ENCODE data around the gene CAPN5.

Gene CAPN5

DNA sequence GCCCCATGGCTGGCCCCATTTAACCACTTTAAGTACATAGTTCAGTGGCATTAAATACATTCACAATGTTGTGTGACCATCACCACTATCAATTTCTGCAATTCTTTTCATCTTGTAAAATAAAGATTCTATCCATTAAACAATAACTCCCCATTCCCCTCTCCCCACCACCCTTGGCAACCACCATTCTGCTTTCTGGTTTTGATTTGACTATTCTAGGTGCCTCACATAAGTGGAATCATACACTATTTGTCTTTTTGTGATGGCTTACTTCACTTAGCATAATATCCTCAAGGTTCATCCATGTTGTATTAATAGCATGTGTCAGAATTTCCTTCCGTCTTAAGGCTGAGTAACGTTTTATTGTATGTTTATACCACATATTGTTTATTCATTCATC lies 68.3 kb downstream of the CAPN5 start:
- DNase-seq (ENCODE audit: low spot score) = no peak

DNA sequence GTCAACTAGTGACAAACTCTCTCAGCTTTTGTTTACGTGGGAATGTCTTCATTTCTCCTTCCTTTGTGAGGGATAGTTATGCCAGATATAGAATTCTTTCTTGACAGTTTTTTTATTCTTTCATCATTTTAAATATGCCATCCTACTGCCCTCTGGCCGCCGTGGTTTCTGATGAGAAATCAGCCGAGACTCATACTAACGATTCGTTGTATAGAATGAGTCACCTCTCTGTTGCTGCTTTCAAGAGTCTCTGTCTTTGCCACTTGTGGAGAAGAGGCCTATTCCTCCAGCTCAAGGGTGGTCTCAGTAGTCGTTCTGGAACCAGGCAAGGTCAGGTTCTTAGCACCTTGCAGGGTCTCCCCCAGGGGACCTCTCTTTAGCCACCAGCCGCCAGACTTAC lies 69.3 kb downstream of the CAPN5 start:
- no peak for DNase-seq (ENCODE audit: low spot score)

DNA sequence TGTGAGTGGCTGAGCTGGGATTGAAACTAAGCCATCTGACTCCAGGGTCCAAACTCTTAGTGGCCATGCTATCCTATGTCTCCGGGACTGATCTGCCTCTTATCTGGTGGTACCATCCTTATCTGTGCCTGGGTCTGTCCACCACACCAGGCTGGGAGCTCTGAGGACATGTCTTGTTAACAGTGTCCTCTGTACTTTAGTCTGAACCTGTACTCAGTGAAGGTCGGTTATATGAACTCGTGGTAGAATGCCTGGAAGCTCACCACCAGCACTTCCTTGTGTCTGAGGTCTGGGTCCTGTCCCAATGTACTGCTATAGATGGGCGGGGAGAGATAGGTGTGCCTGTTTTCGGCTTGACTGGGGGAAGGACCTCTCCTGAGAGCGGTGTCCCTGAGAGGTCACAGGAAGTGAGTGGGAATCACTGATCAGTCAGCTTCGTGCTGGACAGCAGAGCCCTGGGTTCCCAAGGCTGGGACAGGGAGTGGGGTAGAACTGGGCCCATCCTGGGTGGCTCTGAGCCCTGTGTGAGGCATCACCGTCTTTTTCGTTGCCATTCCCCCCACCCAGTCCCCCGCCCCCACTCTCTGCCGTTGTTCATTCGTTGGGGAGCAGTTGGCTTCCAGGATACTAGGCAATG lies 70.1 kb downstream of the CAPN5 start:
- DNase-seq (ENCODE audit: low spot score) = no peak

DNA sequence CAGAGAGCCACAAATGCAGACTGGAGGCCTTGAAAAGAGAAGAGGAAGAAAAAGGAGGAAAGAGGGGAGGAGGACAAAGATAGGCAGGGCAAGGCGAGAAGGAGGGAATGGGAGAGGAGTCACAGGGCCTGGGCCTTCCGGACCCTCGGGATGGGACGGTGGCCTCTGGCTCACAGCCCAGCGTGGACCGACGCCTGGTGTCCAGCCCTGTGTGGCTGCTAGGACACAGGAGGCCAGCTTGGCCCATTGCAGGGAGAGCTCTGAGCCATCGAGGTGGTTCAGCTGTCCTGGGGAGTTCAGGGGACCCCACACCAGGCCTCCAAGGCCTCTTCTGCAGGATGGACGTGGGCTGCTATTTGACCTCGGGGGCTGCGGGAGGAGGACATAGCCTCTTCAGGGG lies 70.7 kb downstream of the CAPN5 start:
- DNase-seq (ENCODE audit: low spot score) = no peak

DNA sequence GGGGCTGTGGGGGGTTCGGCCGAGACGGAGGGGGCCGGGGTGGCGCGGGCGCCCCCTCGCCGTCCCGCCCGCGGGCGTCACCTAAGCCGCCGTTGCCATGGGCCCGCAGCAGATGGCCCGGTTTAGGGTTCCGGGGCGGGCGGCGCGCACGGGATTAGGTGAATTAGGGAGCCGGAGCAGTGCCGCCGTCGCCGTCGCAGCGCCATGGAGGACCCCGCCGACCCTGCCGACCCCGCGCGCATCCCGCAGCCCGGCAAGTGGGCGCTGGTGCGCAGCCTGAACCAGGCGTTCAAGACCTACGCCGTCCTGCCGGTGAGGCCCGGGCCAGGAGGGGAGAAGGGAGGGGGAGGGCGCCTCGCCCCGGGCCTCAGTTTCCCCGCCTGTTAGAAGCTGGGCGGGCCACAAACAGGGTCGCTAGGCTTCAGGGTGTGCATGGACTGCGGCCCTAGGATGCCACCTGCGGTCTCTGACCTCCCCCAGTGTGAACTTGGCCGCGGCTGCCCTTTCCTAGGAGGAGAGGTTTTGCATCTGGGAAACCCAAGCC lies 71.4 kb downstream of the CAPN5 start:
- DNase-seq (ENCODE audit: low spot score) = no peak

DNA sequence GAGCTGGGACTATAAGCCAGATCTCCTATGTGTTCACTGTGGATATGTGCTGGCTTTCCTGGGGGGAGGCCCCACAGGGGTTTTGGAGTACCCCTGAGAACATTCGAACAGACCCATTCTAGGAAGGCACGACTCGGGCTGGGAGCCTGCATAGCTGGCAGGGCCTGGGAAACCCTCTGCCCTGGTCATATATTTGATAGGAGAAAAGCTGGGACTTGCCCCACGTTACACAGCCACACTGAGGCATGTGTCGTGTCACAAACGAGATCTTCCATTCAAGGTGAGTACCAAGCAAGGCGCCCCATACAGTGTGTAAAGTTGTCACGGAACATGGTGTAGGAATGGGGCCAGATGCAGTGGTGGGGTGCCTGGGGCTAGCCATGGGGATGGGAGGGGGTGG lies 72.4 kb downstream of the CAPN5 start:
- DNase-seq (ENCODE audit: low spot score) = no peak

DNA sequence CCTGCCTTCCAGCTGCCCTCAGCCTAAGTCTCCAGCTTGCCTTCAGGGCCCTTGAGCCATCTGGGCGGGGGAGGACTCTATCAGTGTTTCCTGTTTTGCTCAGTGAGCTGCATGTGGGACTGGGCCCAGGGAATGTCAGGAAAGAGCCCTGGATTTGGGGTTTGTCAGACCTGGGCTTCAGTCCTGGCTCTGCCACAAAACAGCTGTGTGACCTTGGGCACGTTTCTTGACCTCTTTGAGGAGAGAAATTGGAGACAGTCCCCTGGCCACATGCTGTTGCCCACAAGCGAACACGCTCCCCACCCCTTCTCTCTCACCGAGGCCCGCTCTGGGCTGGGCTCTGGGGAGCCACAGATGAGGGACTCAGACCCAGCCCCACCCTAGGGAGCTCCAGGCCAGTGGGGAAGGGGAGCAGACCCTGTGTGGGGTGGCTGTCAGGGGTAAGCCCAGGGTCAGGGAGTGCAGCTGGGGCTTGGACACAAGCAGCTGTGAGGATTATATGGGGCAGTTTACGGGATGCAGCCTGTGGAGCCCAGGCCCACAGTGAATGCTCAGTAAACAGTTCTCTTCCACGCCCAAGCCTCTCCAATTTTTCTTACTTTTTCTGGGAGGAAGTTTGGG lies 73.6 kb downstream of the CAPN5 start:
- DNase-seq (ENCODE audit: low spot score) = no peak

DNA sequence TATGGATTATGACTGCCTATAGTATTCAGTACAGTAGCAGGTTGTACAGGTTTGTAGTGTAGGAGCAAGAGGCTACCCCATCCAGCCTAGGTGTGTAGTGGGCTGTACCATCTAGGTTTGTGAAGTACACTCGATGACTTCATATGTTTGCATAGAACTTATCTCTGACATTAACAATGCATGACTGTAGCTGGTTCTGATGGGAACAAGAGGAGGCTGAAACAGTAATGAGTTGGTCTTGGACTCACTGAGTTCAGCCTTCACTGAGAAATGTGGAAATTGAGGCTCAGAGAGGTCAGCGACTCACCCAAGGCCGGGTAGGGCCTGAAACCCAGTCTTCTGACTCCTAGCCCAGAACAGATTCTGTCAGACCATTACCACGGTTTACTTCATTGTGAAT lies 74.3 kb downstream of the CAPN5 start:
- DNase-seq (ENCODE audit: low spot score) = no peak

DNA sequence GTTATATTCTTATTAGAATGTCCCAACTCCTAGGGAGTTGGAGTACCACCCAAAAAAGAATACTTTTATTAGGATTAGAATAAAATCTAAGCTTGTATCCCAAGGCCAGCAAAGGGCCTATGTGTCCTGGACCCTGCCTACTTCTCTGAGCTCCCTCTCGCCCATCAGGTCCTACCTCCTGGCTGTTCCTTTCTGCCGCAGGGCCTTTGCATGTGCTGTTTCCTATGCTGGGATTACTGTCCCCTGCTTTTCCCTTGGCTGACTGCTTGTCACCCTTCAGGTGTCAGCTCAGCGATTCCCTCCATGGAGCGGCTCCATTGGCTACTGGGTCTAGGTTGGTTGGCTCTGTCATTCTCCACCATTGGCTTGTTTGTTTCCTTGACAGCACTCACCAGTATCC lies 74.7 kb downstream of the CAPN5 start:
- no peak for DNase-seq (ENCODE audit: low spot score)

DNA sequence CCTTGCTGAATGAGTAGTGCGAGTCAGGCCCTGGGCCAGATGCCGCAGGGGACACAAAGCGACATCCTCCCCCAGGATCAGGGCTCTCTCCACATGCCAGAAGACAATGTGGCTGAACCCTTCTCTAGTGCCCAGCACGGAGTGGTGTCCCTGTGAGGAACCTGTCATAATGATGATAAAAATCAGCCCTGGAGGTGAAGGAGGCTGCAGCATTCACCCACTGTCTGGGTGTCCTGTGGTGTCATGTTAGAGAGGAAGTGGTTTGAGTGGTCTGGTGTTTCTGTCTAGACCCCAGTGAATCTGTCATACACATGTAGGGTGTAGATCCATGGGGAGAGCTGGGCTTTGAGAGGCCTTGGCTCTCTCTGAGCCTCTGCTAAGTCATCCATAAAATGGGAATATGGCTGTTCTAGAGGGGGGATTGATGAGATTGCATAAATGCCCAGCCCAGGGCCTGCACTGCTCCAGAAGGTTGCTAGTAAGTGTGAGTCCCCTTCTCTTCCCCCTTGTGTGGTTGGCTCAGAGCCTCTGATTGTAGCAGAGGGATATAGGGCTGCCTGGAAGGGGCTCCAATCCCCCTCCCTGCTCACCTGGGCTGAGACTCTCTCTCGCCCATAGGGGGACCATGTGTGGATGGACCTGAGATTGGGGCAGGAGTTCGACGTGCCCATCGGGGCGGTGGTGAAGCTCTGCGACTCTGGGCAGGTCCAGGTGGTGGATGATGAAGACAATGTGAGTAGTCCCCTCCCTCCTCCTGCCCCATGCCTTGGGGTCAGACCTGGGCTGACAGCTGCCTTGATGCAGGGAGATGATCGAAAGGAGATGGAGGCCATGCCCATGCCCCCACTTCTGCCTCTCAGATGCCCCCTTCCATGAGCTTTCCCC lies 75.6 kb downstream of the CAPN5 start:
- DNase-seq (ENCODE audit: low spot score) = no peak

DNA sequence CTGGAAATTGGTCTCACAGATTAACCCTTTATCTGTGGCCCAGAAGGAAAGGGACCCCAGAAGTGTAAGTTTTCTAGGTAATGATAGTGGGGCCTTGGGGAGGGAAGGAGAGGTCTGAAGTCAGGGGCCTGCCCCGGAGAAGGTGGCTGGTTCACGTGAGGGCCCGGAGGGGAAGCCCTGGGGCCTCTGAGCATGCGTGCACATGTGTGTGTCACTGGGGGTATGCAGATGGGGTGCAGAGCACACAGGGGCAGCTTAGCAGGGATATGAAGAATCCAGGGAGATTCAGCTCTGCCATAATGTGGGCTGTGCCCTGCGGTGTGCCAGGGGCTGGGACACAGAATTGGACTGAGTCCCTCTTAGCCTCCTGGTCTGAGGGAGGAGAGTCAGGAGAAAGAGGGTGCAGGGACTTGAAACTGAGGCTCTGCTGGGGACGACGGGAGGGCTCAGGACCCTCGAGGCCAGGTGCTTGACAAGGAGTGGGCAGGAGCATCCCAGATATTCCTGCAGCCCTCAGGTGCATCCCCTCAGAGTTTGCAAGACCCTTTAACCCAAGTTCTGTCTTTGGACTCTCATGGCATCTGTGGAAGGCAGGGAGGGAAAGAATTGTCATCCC lies 76.7 kb downstream of the CAPN5 start:
- DNase-seq (ENCODE audit: low spot score) = no peak

DNA sequence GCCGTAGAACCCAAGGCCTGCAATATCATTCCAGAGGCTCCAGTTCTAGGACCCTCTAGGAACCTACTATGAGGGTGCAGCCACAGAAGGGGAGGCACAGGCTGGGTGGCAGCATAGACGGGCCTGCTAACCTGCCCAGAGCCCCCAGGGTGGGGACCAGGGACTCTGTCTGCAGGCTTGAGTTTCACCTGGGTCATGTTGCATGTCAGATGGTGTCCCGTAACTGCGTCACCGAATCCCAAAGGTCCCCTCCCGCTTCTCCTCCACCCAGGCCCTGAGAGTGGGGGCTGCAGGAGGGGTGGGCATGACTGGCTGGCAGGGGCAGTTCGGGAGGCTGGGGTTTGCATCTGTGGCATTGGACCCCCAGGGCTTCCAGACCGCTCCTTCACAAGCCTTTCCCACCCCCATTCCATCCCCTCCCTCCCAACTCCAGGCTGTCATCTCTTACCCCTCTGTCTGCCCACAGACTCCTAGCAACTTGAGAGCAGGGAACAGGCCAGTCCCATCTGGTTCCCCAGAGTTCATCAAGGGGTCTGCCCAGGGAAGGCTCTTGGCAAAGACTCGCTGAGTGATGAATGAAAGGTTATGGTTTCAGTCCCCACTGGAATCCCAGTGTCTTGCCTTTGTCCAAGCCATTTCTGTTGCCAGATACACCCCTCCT lies 77.6 kb downstream of the CAPN5 start:
- no peak for DNase-seq (ENCODE audit: low spot score)

DNA sequence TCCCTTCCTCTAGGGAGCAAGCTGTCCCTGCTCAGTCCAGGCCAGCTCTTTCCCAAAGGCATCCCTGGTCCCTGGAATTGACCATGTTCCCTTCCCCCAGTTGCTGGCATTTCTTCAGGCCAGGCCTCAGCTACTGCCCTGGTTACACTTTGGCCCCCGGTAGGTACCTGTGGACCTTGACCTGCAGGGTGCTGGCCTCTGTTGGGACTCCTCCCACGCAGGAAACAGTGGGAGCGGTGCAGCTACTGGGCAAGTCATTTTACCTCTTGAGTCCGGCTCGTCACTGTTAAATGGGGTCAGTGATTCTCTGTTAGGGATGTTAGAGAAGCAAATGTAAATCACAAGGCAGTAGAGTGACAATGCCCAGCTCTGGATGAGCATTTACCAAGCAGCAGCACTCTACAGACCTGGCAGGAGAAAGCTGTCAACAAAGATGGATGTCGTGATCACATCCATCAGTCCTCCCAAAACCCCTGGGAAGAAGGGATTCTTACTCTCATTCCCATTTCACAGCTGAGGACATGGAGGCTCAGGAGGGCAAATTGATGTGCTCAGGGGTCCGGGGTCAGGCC lies 78.2 kb downstream of the CAPN5 start:
- DNase-seq (ENCODE audit: low spot score) = no peak

DNA sequence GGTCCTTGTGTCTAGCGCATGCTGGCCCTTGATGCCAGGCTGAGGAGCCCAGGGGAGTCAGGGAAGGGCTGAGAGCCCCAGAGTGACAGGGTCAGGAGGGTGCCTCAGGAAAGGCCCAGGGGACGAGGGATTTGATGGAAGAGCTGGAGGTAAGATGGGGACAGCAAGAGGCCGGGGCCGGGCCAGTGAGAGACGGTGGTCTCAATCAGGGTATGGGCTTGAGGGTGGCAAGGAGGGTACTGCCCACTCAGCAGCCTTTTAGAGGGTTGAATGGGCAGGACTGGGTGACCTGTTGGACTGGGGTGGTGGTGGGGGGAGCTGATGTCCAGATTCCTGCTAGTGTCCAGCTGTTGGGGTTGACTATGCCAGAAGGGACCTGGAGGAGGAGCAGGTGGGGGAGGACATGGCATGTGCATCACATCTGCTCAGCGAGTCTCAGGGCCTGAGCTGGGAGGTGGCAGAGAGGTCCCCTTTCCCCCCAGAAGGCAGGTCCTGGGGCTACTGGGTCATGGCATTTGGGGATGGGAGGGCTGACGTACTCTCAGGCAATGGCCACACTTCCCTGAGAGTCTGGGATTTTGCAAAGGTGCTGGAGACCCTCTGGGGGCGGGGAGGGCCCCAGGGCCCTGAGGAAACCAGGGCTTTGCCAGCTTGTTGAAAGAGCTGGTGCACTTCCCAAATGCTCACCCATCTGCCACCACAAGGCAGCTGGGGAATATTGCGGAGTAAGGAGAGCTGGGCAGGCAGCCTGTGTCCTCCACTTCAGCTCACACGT lies 79.7 kb downstream of the CAPN5 start:
- no peak for DNase-seq (ENCODE audit: low spot score)

DNA sequence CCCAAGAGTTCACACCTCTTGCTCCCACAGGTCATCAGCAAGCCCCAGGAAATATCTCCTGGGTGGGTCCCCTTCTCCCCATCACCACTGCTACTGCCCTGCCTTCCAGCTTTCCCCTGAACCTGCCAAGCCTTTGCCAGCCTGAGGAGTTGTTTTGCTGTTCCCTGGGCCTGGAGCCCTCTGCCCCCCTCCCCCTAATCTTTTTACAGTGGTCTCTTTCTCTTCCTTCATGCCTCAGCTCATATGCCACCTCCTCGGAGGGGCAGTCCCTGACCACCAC lies 80.2 kb downstream of the CAPN5 start:
- DNase-seq (ENCODE audit: low spot score) = no peak

DNA sequence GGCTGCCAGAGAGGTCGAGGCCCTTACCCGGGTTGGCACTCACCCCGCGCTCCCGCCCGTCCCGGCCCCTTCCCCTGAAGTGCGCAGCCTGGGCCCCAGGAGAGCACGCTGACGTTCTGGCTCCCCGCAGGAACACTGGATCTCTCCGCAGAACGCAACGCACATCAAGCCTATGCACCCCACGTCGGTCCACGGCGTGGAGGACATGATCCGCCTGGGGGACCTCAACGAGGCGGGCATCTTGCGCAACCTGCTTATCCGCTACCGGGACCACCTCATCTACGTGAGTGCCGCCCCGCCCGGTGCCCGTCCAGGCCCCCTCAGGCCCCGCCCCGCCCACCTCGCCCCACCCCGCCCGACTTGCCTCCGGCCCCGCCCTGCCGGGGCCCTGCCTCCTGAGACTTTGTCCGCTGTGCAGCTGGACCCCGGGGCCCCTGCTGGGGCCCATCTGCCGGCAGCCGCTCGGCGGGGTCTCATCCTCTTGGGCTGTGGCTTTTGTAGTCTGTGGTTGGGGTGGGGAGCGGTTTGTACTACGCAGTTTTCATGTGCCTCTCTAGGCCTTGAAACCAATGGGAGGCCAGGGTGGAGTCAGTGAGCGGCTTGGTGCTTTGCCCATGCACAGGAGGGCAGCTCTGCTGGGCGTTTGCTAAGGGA lies 81.0 kb downstream of the CAPN5 start:
- no peak for DNase-seq (ENCODE audit: low spot score)

DNA sequence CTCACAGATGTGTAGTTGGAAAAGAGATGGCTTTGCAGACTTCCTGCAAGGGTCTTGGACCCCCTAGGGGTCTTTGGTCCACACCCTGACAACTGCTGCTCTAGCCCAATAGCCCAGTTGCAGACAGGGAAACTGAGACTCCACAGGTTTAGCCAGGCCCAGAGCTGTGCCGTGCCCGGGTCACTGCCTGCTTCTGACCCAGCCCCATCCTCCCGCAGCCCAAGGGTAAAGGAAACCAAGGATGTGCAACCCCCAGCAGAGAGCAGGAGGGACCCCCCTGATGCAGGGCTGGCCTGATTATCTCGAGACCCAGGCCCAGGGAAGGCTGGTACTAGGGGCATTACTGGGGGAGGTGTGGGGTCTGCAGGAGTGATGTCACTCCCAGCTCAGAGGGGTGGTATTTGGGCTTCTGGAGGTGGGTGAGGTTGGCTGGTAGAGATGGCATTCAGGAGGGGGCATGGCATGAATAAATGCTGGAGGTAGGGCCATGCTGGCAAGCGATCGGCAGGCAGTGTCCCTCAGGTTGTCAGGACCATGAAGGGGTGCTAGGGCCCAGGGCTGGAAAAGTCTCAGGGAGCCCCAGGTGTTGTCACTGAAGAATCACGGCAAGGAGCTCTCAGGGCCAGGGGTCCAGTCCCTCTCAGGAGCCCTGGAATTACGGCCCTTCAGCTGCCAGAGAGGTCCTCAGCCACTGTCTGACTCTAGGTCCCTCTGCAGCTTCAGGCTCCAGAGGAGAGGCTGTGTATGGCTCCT lies 82.4 kb downstream of the CAPN5 start:
- no peak for DNase-seq (ENCODE audit: low spot score)

DNA sequence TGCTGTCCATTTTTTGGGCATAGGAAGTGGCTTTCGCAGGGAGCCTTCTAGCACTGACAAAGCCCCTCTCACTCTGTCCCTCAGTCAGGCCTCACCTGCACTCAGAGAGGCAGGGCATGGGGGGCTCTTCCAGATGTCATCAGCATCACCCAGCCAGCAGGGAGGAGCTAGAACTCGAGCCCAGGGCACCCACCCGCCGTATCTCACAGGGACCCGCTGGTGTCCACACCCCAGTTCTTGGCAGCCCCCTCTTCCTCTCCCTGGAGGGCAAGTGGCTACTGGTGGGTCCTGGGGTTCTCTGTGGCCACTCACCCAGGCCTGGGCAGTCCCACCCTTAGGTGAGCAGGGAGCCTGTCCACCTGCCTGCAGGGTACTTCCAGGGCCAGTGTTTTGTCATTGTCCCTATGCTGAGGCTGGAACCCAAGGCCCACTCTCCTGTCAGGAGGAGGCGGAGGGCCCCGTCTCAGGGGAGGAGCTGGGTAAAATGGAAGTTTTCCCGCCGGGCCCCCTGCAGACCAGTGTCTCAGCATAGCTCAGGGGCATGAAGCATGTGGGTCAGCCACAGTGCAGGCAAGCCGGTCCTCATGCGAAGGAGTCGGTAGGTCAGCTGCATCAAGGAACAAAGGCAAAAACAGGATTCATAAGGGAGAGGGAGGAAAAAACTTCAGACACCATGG lies 83.1 kb downstream of the CAPN5 start:
- DNase-seq (ENCODE audit: low spot score) = no peak

DNA sequence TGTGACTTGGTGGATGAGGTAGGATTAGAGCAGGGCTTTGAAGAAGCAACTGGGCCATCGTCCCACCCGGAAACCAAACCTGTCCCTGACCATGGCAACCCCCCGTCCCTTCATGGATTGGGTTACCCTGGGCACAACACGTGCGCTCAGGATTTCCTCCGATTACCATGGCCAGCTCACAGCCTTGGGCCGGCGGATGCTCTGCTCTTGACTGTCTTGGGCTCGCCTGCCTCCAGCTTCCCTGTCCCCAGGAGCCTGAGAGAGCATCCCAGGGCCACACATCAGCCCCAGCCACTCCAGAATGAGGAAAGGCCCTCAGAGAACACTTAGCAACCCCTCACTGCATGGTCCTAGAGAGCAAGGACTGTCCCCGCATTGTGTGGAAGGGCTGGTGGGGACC lies 84.1 kb downstream of the CAPN5 start:
- no peak for DNase-seq (ENCODE audit: low spot score)
